Hepatocyte (in vitro differentiated cells): ENCODE results near the gene PHC1. TPM values are rescaled to one million over a fixed set of nuclear protein-coding genes. Genes with fewer than 3 reads are reported as not detected.

Source experiments
- DNase-seq: peaks from one replicate; pipeline ENCODE4 v3.0.0-alpha.2; 2016; ENCODE audit warnings: low spot score
- H2AFZ ChIP-seq: fragments of 200-600 bp; sonication (generic); 2 replicates; pipeline ENCODE4 v1.6.0; 2016; ENCODE audit warnings: antibody characterized with exemption, mild to moderate bottlenecking
- H3K27ac ChIP-seq: fragments of 200-600 bp; sonication (generic); 2 replicates; pipeline ENCODE4 v1.5.1; 2016; ENCODE audit warnings: mild to moderate bottlenecking
- H3K27me3 ChIP-seq: fragments of 200-600 bp; sonication (generic); 2 replicates; pipeline ENCODE4 v1.6.1; 2016
- H3K36me3 ChIP-seq: fragments of 200-600 bp; sonication (generic); replicated peaks from 2 replicates; pipeline ENCODE4 v1.5.1; 2016; ENCODE audit warnings: low read depth; ENCODE audit not compliant: insufficient read depth
- H3K4me1 ChIP-seq: fragments of 200-600 bp; sonication (generic); 2 replicates; pipeline ENCODE4 v1.5.1; 2016; ENCODE audit warnings: mild to moderate bottlenecking, moderate library complexity; ENCODE audit not compliant: insufficient read depth
- H3K4me2 ChIP-seq: fragments of 200-600 bp; sonication (generic); 2 replicates; pipeline ENCODE4 v1.6.0; 2016
- H3K4me3 ChIP-seq: fragments of 200-600 bp; sonication (generic); 2 replicates; pipeline ENCODE4 v1.5.1; 2016; ENCODE audit warnings: mild to moderate bottlenecking
- H3K79me2 ChIP-seq: fragments of 200-600 bp; sonication (generic); 2 replicates; pipeline ENCODE4 v1.6.0; 2017; ENCODE audit warnings: mild to moderate bottlenecking
- H3K9me2 ChIP-seq: fragments of 200-600 bp; sonication (generic); replicated peaks from 2 replicates; pipeline ENCODE4 v1.6.0; 2017; ENCODE audit warnings: mild to moderate bottlenecking; ENCODE audit not compliant: insufficient read depth
- H3K9me3 ChIP-seq: fragments of 200-600 bp; sonication (generic); 2 replicates; pipeline ENCODE4 v1.5.1; 2016; ENCODE audit warnings: low read depth, mild to moderate bottlenecking
- H4K20me1 ChIP-seq: fragments of 200-600 bp; sonication (generic); 2 replicates; pipeline ENCODE4 v1.6.0; 2016; ENCODE audit warnings: mild to moderate bottlenecking; ENCODE audit not compliant: insufficient read depth, poor library complexity, severe bottlenecking
- CTCF ChIP-seq: fragments of 200-600 bp; sonication (generic); IDR thresholded peaks from 2 replicates; pipeline ENCODE4 v1.5.1; 2016; ENCODE audit warnings: antibody characterized with exemption, mild to moderate bottlenecking; ENCODE audit not compliant: poor library complexity
- EZH2 ChIP-seq: fragments of 200-600 bp; sonication (generic); IDR thresholded peaks from 2 replicates; pipeline ENCODE4 v1.6.1; 2016; ENCODE audit warnings: antibody characterized with exemption, mild to moderate bottlenecking, borderline replicate concordance
- EZH2phosphoT487 ChIP-seq: fragments of 200-600 bp; sonication (generic); IDR thresholded peaks from one replicate; pipeline ENCODE4 v1.6.1; 2018; ENCODE audit warnings: antibody characterized with exemption, mild to moderate bottlenecking, low read depth, moderate library complexity; ENCODE audit not compliant: unreplicated experiment, severe bottlenecking
- WGBS: methylation state at CpG from one replicate; pipeline ENCODE4 v1.1.6; 2016; ENCODE audit warnings: low lambda C conversion rate; ENCODE audit errors: missing lambda C conversion rate; 5-methylcytosine and 5-hydroxymethylcytosine counted together
- polyA plus RNA-seq: library from polyadenylated mRNA; unstranded; fragments of >200 nt; fragmentation: Nextera tagmentation; extraction: Ambion mirVana; gene quantifications from 2 replicates; pipeline ENCODE4 v1.2.1, GENCODE V29; 2016
- total RNA-seq: library from RNA; depleted of rRNA; stranded (reverse); fragments of >200 nt; gene quantifications from 2 replicates; pipeline ENCODE4 v1.2.3, GENCODE V29; 2014

Gene PHC1
- total and polyA plus RNA-seq, 2 experiments from 2014 or later = 25.8 to 38.8 TPM

- TF ChIP-seq EZH2phosphoT487 = no peak
- TF ChIP-seq CTCF = no peak
- no peak for TF ChIP-seq EZH2
- no peaks in the 10 kb centered on the region for H3K27me3 ChIP-seq
- no peaks in the 10 kb centered on the region for H4K20me1 ChIP-seq
- H3K36me3 ChIP-seq = no peaks in the 10 kb centered on the region
- H2AFZ ChIP-seq = no peak overlapping the region
- H3K4me3 ChIP-seq = no peak overlapping the region
- no peaks in the 10 kb centered on the region for H3K79me2 ChIP-seq
- no peaks in the 10 kb centered on the region for H3K4me1 ChIP-seq
- H3K9me2 ChIP-seq = no peaks in the 10 kb centered on the region
- no peak overlapping the region for H3K4me2 ChIP-seq
- DNase-seq = no peak
- H3K9me3 ChIP-seq = no peaks in the 10 kb centered on the region
- no peak overlapping the region for H3K27ac ChIP-seq
- 93% methylated on average over 3 of the region's 3 CpGs for WGBS
These were observed 65.8 kb downstream of the PHC1 start for GRCh38 chr12:8980137-8980536.

- H3K27me3 ChIP-seq = no peaks in the 10 kb centered on the region
- WGBS = 93% methylated on average over 1 of the region's 1 CpG
- no peaks in the 10 kb centered on the region for H4K20me1 ChIP-seq
- H3K79me2 ChIP-seq = no peaks in the 10 kb centered on the region
- no peaks in the 10 kb centered on the region for H3K9me2 ChIP-seq
- no peak overlapping the region for H2AFZ ChIP-seq
- no peak for DNase-seq
- no peak overlapping the region for H3K4me2 ChIP-seq
- TF ChIP-seq EZH2phosphoT487 = no peak
- TF ChIP-seq EZH2 = no peak
- TF ChIP-seq CTCF = no peak
- no peak overlapping the region for H3K4me3 ChIP-seq
- no peaks in the 10 kb centered on the region for H3K4me1 ChIP-seq
- H3K27ac ChIP-seq = no peak overlapping the region
- H3K9me3 ChIP-seq = no peaks in the 10 kb centered on the region
- H3K36me3 ChIP-seq = no peaks in the 10 kb centered on the region
These were observed 71.0 kb downstream of the PHC1 start for GRCh38 chr12:8985213-8985754.

- no peaks in the 10 kb centered on the region for H3K79me2 ChIP-seq
- no peak overlapping the region for H3K27ac ChIP-seq
- H3K9me2 ChIP-seq = no peaks in the 10 kb centered on the region
- no peak for DNase-seq
- H3K4me2 ChIP-seq = no peak overlapping the region
- H3K36me3 ChIP-seq = no peaks in the 10 kb centered on the region
- no peaks in the 10 kb centered on the region for H4K20me1 ChIP-seq
- no peak overlapping the region for H2AFZ ChIP-seq
- H3K4me1 ChIP-seq = no peaks in the 10 kb centered on the region
- no peaks in the 10 kb centered on the region for H3K27me3 ChIP-seq
- no peaks in the 10 kb centered on the region for H3K9me3 ChIP-seq
- no peak for TF ChIP-seq EZH2
- no peak for TF ChIP-seq CTCF
- no peak for TF ChIP-seq EZH2phosphoT487
- no peak overlapping the region for H3K4me3 ChIP-seq
These were observed 72.9 kb downstream of the PHC1 start for GRCh38 chr12:8987163-8987562.

- no peak overlapping the region for H3K4me3 ChIP-seq
- no peaks in the 10 kb centered on the region for H4K20me1 ChIP-seq
- H3K9me2 ChIP-seq = no peaks in the 10 kb centered on the region
- no peak overlapping the region for H3K4me2 ChIP-seq
- H3K27me3 ChIP-seq = no peaks in the 10 kb centered on the region
- DNase-seq = no peak
- no peaks in the 10 kb centered on the region for H3K4me1 ChIP-seq
- no peaks in the 10 kb centered on the region for H3K9me3 ChIP-seq
- no peak overlapping the region for H2AFZ ChIP-seq
- H3K27ac ChIP-seq = no peak overlapping the region
- TF ChIP-seq CTCF (no peak), EZH2phosphoT487 (no peak), EZH2 (no peak)
- H3K36me3 ChIP-seq = no peaks in the 10 kb centered on the region
- 100% methylated on average over 1 of the region's 1 CpG for WGBS
- no peaks in the 10 kb centered on the region for H3K79me2 ChIP-seq
These were observed 73.4 kb downstream of the PHC1 start for GRCh38 chr12:8987685-8988084.
